Vagina (tissue), 2 donors: ENCODE results near the gene DIPK1B. TPM values are rescaled to one million over a fixed set of nuclear protein-coding genes. Genes with fewer than 3 reads are reported as not detected.

ENCODE experiments used
- DNase-seq, 2 donors: peaks; one replicate each; pipeline ENCODE4 v3.0.0-alpha.2; 2017; ENCODE audit errors: extremely low spot score in 2 of 2
- H3K27ac ChIP-seq: fragments of 200-600 bp; sonication (generic); one replicate; pipeline ENCODE4 v1.5.1; 2019
- H3K27me3 ChIP-seq: fragments of 200-600 bp; sonication (generic); one replicate; pipeline ENCODE4 v1.5.1; 2019
- H3K36me3 ChIP-seq, 2 donors: fragments of 200-600 bp; sonication (generic); one replicate each; pipeline ENCODE4 v1.5.1; 2017 to 2019
- H3K4me1 ChIP-seq: fragments of 200-600 bp; sonication (generic); one replicate; pipeline ENCODE4 v1.5.1; 2019
- H3K4me3 ChIP-seq, 2 donors: fragments of 200-600 bp; sonication (generic); 1 replicate in 1 of 2; 2 replicates in 1 of 2; pipeline ENCODE4 v1.5.1; 2016 to 2019
- H3K9me3 ChIP-seq: fragments of 200-600 bp; sonication (generic); one replicate; pipeline ENCODE4 v1.5.1; 2019
- POLR2A ChIP-seq, 2 donors: fragments of 450-650 bp; IDR thresholded peaks; one replicate each; pipeline ENCODE4 v1.6.1; 2017; ENCODE audit warnings: antibody characterized with exemption in 2 of 2, mild to moderate bottlenecking in 2 of 2, moderate library complexity in 2 of 2
- POLR2AphosphoS5 ChIP-seq, 2 donors: sonication (generic); formaldehyde crosslinking; IDR thresholded peaks; one replicate each; pipeline ENCODE4 v1.9.0; 2017; ENCODE audit warnings: antibody characterized with exemption in 2 of 2, mild to moderate bottlenecking in 2 of 2, low read depth in 1 of 2; ENCODE audit not compliant: insufficient read depth in 1 of 2
- intact Hi-C: fragments of 100-400 bp; cut with DNase I; formaldehyde crosslinking; loops from one replicate; pipeline ENCODE4 v1.15.1; 2023
- total RNA-seq: library from RNA; depleted of rRNA; stranded (reverse); fragments of >200 nt; gene quantifications from one replicate; pipeline ENCODE4 v1.2.3, GENCODE V29; 2016
- TF ChIP-seq, protein P1 (sequence below), 3 experiments: fragments of 450-650 bp in 2 of 3; fragments of 200-600 bp in 1 of 3; sonication (generic) in 1 of 3; IDR thresholded peaks; one replicate each; pipeline ENCODE4 v1.5.1; 2017 to 2019; ENCODE audit warnings: antibody characterized with exemption in 3 of 3, mild to moderate bottlenecking in 2 of 3, moderate library complexity in 2 of 3

Gene DIPK1B
- total RNA-seq, 1 donor from 2014 or later, result 11.5 TPM

GRCh38 chr9:136694163-136694871 lies 18.1 kb upstream of the DIPK1B start:
- TF ChIP-seq POLR2AphosphoS5 (IDR thresholded peaks at IDR 0.05; ENCODE audit: insufficient read depth in 1 of 2, low read depth in 1 of 2) (no peak), POLR2A (IDR thresholded peaks at IDR 0.05) (no peak)
- TF ChIP-seq, protein P1, sequence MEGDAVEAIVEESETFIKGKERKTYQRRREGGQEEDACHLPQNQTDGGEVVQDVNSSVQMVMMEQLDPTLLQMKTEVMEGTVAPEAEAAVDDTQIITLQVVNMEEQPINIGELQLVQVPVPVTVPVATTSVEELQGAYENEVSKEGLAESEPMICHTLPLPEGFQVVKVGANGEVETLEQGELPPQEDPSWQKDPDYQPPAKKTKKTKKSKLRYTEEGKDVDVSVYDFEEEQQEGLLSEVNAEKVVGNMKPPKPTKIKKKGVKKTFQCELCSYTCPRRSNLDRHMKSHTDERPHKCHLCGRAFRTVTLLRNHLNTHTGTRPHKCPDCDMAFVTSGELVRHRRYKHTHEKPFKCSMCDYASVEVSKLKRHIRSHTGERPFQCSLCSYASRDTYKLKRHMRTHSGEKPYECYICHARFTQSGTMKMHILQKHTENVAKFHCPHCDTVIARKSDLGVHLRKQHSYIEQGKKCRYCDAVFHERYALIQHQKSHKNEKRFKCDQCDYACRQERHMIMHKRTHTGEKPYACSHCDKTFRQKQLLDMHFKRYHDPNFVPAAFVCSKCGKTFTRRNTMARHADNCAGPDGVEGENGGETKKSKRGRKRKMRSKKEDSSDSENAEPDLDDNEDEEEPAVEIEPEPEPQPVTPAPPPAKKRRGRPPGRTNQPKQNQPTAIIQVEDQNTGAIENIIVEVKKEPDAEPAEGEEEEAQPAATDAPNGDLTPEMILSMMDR (IDR thresholded peaks at IDR 0.05), result peak in 2 of 3 experiments; percentile 25 to 31
- Histone ChIP-seq H3K9me3 (no peaks in the 10 kb centered on the region), H3K27me3 (no peaks in the 10 kb centered on the region), H3K27ac (no peak overlapping the region), H3K36me3 (no peaks in the 10 kb centered on the region), H3K4me3 (no peak overlapping the region), H3K4me1 (peaks cover 16% of the 10 kb centered on the region)
- no peak for DNase-seq
- intact Hi-C loops, result no loop called here

- H3K4me1 ChIP-seq, result peaks cover 16% of the 10 kb centered on the region
- H3K27ac ChIP-seq, result no peak overlapping the region
- intact Hi-C loops, result no loop called here
- no peak overlapping the region for H3K4me3 ChIP-seq
- no peaks in the 10 kb centered on the region for H3K36me3 ChIP-seq
- DNase-seq, result no peak
- no peaks in the 10 kb centered on the region for H3K27me3 ChIP-seq
- H3K9me3 ChIP-seq, result no peaks in the 10 kb centered on the region
- TF ChIP-seq POLR2AphosphoS5 (IDR thresholded peaks at IDR 0.05; ENCODE audit: insufficient read depth in 1 of 2, low read depth in 1 of 2), result no peak
- TF ChIP-seq POLR2A (IDR thresholded peaks at IDR 0.05), result no peak
- TF ChIP-seq, protein P1 (IDR thresholded peaks at IDR 0.05), result no peak
These were observed 17.5 kb upstream of the DIPK1B start for GRCh38 chr9:136694872-136695247.

- intact Hi-C loops, result no loop called here
- Histone ChIP-seq H3K4me3 (no peak overlapping the region), H3K36me3 (no peaks in the 10 kb centered on the region), H3K4me1 (peaks cover 16% of the 10 kb centered on the region), H3K27me3 (no peaks in the 10 kb centered on the region), H3K9me3 (no peaks in the 10 kb centered on the region), H3K27ac (no peak overlapping the region)
- no peak for TF ChIP-seq POLR2A (IDR thresholded peaks at IDR 0.05)
- TF ChIP-seq POLR2AphosphoS5 (IDR thresholded peaks at IDR 0.05; ENCODE audit: insufficient read depth in 1 of 2, low read depth in 1 of 2), result no peak
- TF ChIP-seq, protein P1 (IDR thresholded peaks at IDR 0.05), result no peak
- DNase-seq, result no peak
These were observed 16.9 kb upstream of the DIPK1B start for GRCh38 chr9:136695435-136695895.

GRCh38 chr9:136695955-136696354 lies 16.4 kb upstream of the DIPK1B start:
- Histone ChIP-seq H3K36me3 (no peaks in the 10 kb centered on the region), H3K27ac (no peak overlapping the region), H3K27me3 (no peaks in the 10 kb centered on the region), H3K4me1 (peaks cover 20% of the 10 kb centered on the region), H3K9me3 (no peaks in the 10 kb centered on the region), H3K4me3 (no peak overlapping the region)
- no peak for TF ChIP-seq POLR2A (IDR thresholded peaks at IDR 0.05)
- TF ChIP-seq POLR2AphosphoS5 (IDR thresholded peaks at IDR 0.05; ENCODE audit: insufficient read depth in 1 of 2, low read depth in 1 of 2), result no peak
- TF ChIP-seq, protein P1 (IDR thresholded peaks at IDR 0.05), result no peak
- intact Hi-C loops, result no loop called here
- DNase-seq, result no peak

- Histone ChIP-seq H3K27me3 (no peaks in the 10 kb centered on the region), H3K4me1 (peaks cover 23% of the 10 kb centered on the region), H3K27ac (no peak overlapping the region), H3K4me3 (no peak overlapping the region), H3K36me3 (no peaks in the 10 kb centered on the region), H3K9me3 (no peaks in the 10 kb centered on the region)
- TF ChIP-seq POLR2AphosphoS5 (IDR thresholded peaks at IDR 0.05; ENCODE audit: insufficient read depth in 1 of 2, low read depth in 1 of 2), result no peak
- TF ChIP-seq POLR2A (IDR thresholded peaks at IDR 0.05), result no peak
- TF ChIP-seq, protein P1 (IDR thresholded peaks at IDR 0.05), result no peak
- intact Hi-C loops, result no loop called here
- no peak for DNase-seq
These were observed 15.9 kb upstream of the DIPK1B start for GRCh38 chr9:136696502-136696901.
